HepG2 (cell line): ENCODE results near the gene ULK4. TPM values are rescaled to one million over a fixed set of nuclear protein-coding genes. Genes with fewer than 3 reads are reported as not detected.

Experiments
- HNF4A ChIP-seq: sonication (generic); formaldehyde crosslinking; IDR thresholded peaks from 2 replicates; pipeline ENCODE4 v1.4.0; 2020; ENCODE audit warnings: missing genetic modification reagents
- MAZ ChIP-seq, 2 experiments: sonication (generic) in 1 of 2; formaldehyde crosslinking in 1 of 2; IDR thresholded peaks; 2 replicates each; pipeline versions ENCODE4 v1.5.0 to v1.6.1; 2012 to 2020; ENCODE audit warnings: low read depth in 2 of 2, mild to moderate bottlenecking in 2 of 2, borderline replicate concordance in 1 of 2, improper control_type of control experiment in 1 of 2, low read length in 1 of 2, missing genetic modification reagents in 1 of 2, moderate library complexity in 1 of 2
- MTA1 ChIP-seq: sonication (generic); formaldehyde crosslinking; IDR thresholded peaks from 2 replicates; pipeline ENCODE4 v1.4.0; 2020; ENCODE audit warnings: missing genetic modification reagents, mild to moderate bottlenecking, borderline replicate concordance
- NR2C2 ChIP-seq: sonication (generic); formaldehyde crosslinking; IDR thresholded peaks from 2 replicates; pipeline ENCODE4 v1.4.0; 2020; ENCODE audit warnings: missing genetic modification reagents, mild to moderate bottlenecking, moderate library complexity, borderline replicate concordance
- TEAD3 ChIP-seq: optimal IDR thresholded peaks from 2 replicates; pipeline ENCODE3; 2016; ENCODE audit warnings: borderline replicate concordance
- ZFX ChIP-seq: sonication (generic); formaldehyde crosslinking; IDR thresholded peaks from 2 replicates; pipeline ENCODE4 v1.4.0; 2020; ENCODE audit warnings: mild to moderate bottlenecking, low read depth, missing genetic modification reagents, moderate library complexity
- ZMYM4 ChIP-seq: sonication (generic); formaldehyde crosslinking; IDR thresholded peaks from 2 replicates; pipeline ENCODE4 v1.8.1; 2023; ENCODE audit warnings: mild to moderate bottlenecking, missing genetic modification reagents
- ZNF430 ChIP-seq: sonication (generic); formaldehyde crosslinking; IDR thresholded peaks from 2 replicates; pipeline ENCODE4 v1.9.0; 2021; ENCODE audit warnings: mild to moderate bottlenecking, missing genetic modification reagents
- ZNF597 ChIP-seq: sonication (generic); formaldehyde crosslinking; IDR thresholded peaks from 2 replicates; pipeline ENCODE4 v1.5.0; 2020; ENCODE audit warnings: missing genetic modification reagents
- ZNF605 ChIP-seq: sonication (generic); formaldehyde crosslinking; IDR thresholded peaks from 2 replicates; pipeline ENCODE4 v1.8.0; 2022; ENCODE audit warnings: mild to moderate bottlenecking, missing genetic modification reagents
- polyA plus RNA-seq, 8 experiments: library from polyadenylated mRNA; depleted of rRNA in 3 of 8; stranded (reverse) in 7 of 8; unstranded in 1 of 8; fragments of >200 nt; fragmentation: Illumina TruSeq in 4 of 8; extraction: Trizol in 4 of 8; gene quantifications; 2 replicates each; pipeline versions ENCODE4 v1.2.1 to v1.2.3, GENCODE V29; 2011 to 2016; ENCODE audit warnings: low read depth in 4 of 8, missing spikeins in 1 of 8, mixed read lengths in 1 of 8; ENCODE audit not compliant: insufficient read depth in 1 of 8
- total RNA-seq, 5 experiments: library from RNA; depleted of rRNA; stranded (reverse); fragments of >200 nt; fragmentation: Illumina TruSeq; extraction: Trizol; gene quantifications; 2 replicates each; pipeline ENCODE4 v1.2.3, GENCODE V29; 2016; ENCODE audit warnings: low read depth in 1 of 5
- TF ChIP-seq, protein P1 (sequence below): sonication (generic); formaldehyde crosslinking; IDR thresholded peaks from 2 replicates; pipeline ENCODE4 v1.4.0; 2020; ENCODE audit warnings: missing genetic modification reagents, borderline replicate concordance
- TF ChIP-seq, protein P2 (sequence below): IDR thresholded peaks from 2 replicates; pipeline ENCODE4 v1.6.1; 2012; ENCODE audit warnings: low read depth, low read length, improper control_type of control experiment
- TF ChIP-seq, protein P3 (sequence below): sonication (generic); formaldehyde crosslinking; IDR thresholded peaks from 2 replicates; pipeline ENCODE4 v1.5.1; 2020; ENCODE audit warnings: mild to moderate bottlenecking, missing genetic modification reagents, borderline replicate concordance

ULK4 gene
- total and polyA plus RNA-seq, 2 of the 13 experiments (the other 11 are each of a cell fraction or from before 2014, with no cell fraction given), result 6.7 to 11.8 TPM

- TF ChIP-seq, protein P1, sequence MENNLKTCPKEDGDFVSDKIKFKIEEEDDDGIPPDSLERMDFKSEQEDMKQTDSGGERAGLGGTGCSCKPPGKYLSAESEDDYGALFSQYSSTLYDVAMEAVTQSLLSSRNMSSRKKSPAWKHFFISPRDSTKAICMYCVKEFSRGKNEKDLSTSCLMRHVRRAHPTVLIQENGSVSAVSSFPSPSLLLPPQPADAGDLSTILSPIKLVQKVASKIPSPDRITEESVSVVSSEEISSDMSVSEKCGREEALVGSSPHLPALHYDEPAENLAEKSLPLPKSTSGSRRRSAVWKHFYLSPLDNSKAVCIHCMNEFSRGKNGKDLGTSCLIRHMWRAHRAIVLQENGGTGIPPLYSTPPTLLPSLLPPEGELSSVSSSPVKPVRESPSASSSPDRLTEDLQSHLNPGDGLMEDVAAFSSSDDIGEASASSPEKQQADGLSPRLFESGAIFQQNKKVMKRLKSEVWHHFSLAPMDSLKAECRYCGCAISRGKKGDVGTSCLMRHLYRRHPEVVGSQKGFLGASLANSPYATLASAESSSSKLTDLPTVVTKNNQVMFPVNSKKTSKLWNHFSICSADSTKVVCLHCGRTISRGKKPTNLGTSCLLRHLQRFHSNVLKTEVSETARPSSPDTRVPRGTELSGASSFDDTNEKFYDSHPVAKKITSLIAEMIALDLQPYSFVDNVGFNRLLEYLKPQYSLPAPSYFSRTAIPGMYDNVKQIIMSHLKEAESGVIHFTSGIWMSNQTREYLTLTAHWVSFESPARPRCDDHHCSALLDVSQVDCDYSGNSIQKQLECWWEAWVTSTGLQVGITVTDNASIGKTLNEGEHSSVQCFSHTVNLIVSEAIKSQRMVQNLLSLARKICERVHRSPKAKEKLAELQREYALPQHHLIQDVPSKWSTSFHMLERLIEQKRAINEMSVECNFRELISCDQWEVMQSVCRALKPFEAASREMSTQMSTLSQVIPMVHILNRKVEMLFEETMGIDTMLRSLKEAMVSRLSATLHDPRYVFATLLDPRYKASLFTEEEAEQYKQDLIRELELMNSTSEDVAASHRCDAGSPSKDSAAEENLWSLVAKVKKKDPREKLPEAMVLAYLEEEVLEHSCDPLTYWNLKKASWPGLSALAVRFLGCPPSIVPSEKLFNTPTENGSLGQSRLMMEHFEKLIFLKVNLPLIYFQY (CRISPR knock-in tag), result peak; percentile 59; the same call in 1 of the 2 replicates
- TF ChIP-seq ZNF597 (CRISPR knock-in tag), result no peak
- TF ChIP-seq, protein P2, sequence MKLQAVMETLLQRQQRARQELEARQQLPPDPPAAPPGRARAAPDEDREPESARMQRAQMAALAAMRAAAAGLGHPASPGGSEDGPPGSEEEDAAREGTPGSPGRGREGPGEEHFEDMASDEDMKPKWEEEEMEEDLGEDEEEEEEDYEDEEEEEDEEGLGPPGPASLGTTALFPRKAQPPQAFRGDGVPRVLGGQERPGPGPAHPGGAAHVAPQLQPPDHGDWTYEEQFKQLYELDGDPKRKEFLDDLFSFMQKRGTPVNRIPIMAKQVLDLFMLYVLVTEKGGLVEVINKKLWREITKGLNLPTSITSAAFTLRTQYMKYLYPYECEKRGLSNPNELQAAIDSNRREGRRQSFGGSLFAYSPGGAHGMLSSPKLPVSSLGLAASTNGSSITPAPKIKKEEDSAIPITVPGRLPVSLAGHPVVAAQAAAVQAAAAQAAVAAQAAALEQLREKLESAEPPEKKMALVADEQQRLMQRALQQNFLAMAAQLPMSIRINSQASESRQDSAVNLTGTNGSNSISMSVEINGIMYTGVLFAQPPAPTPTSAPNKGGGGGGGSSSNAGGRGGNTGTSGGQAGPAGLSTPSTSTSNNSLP, result peak; percentile 70
- TF ChIP-seq TEAD3, result peak; percentile 75
- peak; percentile 81 for TF ChIP-seq NR2C2 (CRISPR knock-in tag)
- peak; percentile 87 for TF ChIP-seq HNF4A (CRISPR knock-in tag)
- 0 out of 2 replicates have a peak, but pooled peaks have one; percentile 48 for TF ChIP-seq MTA1 (CRISPR knock-in tag)
- TF ChIP-seq MAZ (IDR thresholded peaks at IDR 0.05; ENCODE audit: borderline replicate concordance, low read depth, low read length), result no peak
- peak; percentile 58; the same call in 1 of the 2 replicates for TF ChIP-seq MAZ (CRISPR knock-in tag; IDR thresholded peaks at IDR 0.05; ENCODE audit: low read depth)
- TF ChIP-seq, protein P3, sequence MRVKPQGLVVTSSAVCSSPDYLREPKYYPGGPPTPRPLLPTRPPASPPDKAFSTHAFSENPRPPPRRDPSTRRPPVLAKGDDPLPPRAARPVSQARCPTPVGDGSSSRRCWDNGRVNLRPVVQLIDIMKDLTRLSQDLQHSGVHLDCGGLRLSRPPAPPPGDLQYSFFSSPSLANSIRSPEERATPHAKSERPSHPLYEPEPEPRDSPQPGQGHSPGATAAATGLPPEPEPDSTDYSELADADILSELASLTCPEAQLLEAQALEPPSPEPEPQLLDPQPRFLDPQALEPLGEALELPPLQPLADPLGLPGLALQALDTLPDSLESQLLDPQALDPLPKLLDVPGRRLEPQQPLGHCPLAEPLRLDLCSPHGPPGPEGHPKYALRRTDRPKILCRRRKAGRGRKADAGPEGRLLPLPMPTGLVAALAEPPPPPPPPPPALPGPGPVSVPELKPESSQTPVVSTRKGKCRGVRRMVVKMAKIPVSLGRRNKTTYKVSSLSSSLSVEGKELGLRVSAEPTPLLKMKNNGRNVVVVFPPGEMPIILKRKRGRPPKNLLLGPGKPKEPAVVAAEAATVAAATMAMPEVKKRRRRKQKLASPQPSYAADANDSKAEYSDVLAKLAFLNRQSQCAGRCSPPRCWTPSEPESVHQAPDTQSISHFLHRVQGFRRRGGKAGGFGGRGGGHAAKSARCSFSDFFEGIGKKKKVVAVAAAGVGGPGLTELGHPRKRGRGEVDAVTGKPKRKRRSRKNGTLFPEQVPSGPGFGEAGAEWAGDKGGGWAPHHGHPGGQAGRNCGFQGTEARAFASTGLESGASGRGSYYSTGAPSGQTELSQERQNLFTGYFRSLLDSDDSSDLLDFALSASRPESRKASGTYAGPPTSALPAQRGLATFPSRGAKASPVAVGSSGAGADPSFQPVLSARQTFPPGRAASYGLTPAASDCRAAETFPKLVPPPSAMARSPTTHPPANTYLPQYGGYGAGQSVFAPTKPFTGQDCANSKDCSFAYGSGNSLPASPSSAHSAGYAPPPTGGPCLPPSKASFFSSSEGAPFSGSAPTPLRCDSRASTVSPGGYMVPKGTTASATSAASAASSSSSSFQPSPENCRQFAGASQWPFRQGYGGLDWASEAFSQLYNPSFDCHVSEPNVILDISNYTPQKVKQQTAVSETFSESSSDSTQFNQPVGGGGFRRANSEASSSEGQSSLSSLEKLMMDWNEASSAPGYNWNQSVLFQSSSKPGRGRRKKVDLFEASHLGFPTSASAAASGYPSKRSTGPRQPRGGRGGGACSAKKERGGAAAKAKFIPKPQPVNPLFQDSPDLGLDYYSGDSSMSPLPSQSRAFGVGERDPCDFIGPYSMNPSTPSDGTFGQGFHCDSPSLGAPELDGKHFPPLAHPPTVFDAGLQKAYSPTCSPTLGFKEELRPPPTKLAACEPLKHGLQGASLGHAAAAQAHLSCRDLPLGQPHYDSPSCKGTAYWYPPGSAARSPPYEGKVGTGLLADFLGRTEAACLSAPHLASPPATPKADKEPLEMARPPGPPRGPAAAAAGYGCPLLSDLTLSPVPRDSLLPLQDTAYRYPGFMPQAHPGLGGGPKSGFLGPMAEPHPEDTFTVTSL (CRISPR knock-in tag), result peak; percentile 97
- TF ChIP-seq ZMYM4 (CRISPR knock-in tag), result peak; percentile 79
- TF ChIP-seq ZNF430 (CRISPR knock-in tag), result no peak
- TF ChIP-seq ZFX (CRISPR knock-in tag), result peak; percentile 43; the same call in 1 of the 2 replicates
- 0 out of 2 replicates have a peak, but pooled peaks have one; percentile 21 for TF ChIP-seq ZNF605 (CRISPR knock-in tag)
These were observed 597.9 kb downstream of the ULK4 start (continued) for GRCh38 chr3:41363830-41364523.
